Endothelial cell of umbilical vein (primary cell): Measurements from ENCODE around the gene LTBP2. TPM values are rescaled to one million over a fixed set of nuclear protein-coding genes. Genes with fewer than 3 reads are reported as not detected.

Experiments
- BruUV-seq: library from RNA; stranded (reverse); fragments of 400-500 nt; replicated peaks from 2 replicates; lab custom pipeline; 2021; lab: Mats Ljungman, UMichigan
- CTCF ChIA-PET: fragments of 300-600, 350-600 bp; sonication (Branson Sonifier 250); formaldehyde crosslinking; loops from one replicate; lab custom pipeline; 2021; ENCODE audit warnings: antibody characterized with exemption, inconsistent platforms; lab: Charles Lee
- POLR2A ChIA-PET: fragments of 300-600, 350-600 bp; sonication (Branson Sonifier 250); formaldehyde crosslinking; loops from one replicate; lab custom pipeline; 2021; ENCODE audit warnings: antibody characterized with exemption, inconsistent platforms; lab: Charles Lee
- DNase-seq: peaks from one replicate; pipeline ENCODE4 v3.0.0-alpha.2; 2011; ENCODE audit warnings: low read depth, low spot score
- FAIRE-seq: peaks from 2 replicates; lab custom pipeline; 2011; peaks lifted over from hg19 to GRCh38; lab: Jason Lieb, UNC
- H2AFZ ChIP-seq: 2 replicates; pipeline ENCODE4 v1.6.0; 2012; ENCODE audit warnings: low read depth, low read length, control low read depth, inconsistent platforms
- H3K27ac ChIP-seq: 2 replicates; pipeline ENCODE4 v1.5.1; 2011; ENCODE audit warnings: low read depth, mild to moderate bottlenecking, control low read depth, low read length, moderate library complexity; ENCODE audit not compliant: insufficient read depth
- H3K27me3 ChIP-seq, 2 experiments: 2 replicates each; pipeline versions ENCODE4 v1.6.0 to v1.6.1; 2011; ENCODE audit warnings: low read length in 2 of 2, mixed read lengths in 1 of 2; ENCODE audit not compliant: control insufficient read depth in 2 of 2, insufficient read depth in 2 of 2
- H3K36me3 ChIP-seq, 2 experiments: 2 replicates in 1 of 2; 3 replicates in 1 of 2; pipeline ENCODE4 v1.5.1; 2011; ENCODE audit warnings: low read length in 2 of 2, mild to moderate bottlenecking in 1 of 2, moderate library complexity in 1 of 2; ENCODE audit not compliant: control insufficient read depth in 2 of 2, insufficient read depth in 2 of 2; ENCODE audit errors: extremely low read depth in 1 of 2
- H3K4me1 ChIP-seq: 3 replicates; pipeline ENCODE4 v1.5.1; 2011; ENCODE audit warnings: mild to moderate bottlenecking, low read length; ENCODE audit not compliant: control insufficient read depth, insufficient read depth; ENCODE audit errors: extremely low read depth
- H3K4me2 ChIP-seq: 2 replicates; pipeline ENCODE4 v1.6.1; 2011; ENCODE audit warnings: low read length, control low read depth, mixed read lengths; ENCODE audit not compliant: insufficient read depth
- H3K4me3 ChIP-seq, 3 experiments: fragments of 200-600 bp in 1 of 3; sonication (generic), shearing (Covaris generic) in 1 of 3; replicated peaks in 1 of 3; 2 replicates each; pipeline ENCODE4 v1.5.1; 2011 to 2016; ENCODE audit warnings: control low read depth in 3 of 3, low read length in 3 of 3, mild to moderate bottlenecking in 2 of 3, inconsistent platforms in 1 of 3, low read depth in 1 of 3, moderate library complexity in 1 of 3; ENCODE audit not compliant: insufficient read depth in 1 of 3
- H3K79me2 ChIP-seq: 2 replicates; pipeline ENCODE4 v1.6.0; 2012; ENCODE audit warnings: low read length, inconsistent platforms; ENCODE audit not compliant: control insufficient read depth, insufficient read depth
- H3K9ac ChIP-seq: replicated peaks from 2 replicates; pipeline ENCODE3; 2011; ENCODE audit warnings: low read length, control low read depth; ENCODE audit not compliant: insufficient read depth; ENCODE audit errors: extremely low read depth
- H3K9me1 ChIP-seq: replicated peaks from 3 replicates; pipeline ENCODE4 v1.6.0; 2011; ENCODE audit warnings: mild to moderate bottlenecking, low read length; ENCODE audit not compliant: control insufficient read depth, insufficient read depth; ENCODE audit errors: extremely low read depth
- H3K9me3 ChIP-seq: replicated peaks from 2 replicates; pipeline ENCODE4 v1.5.1; 2012; ENCODE audit warnings: low read length, inconsistent platforms; ENCODE audit not compliant: control insufficient read depth, insufficient read depth
- H4K20me1 ChIP-seq: replicated peaks from 2 replicates; pipeline ENCODE3; 2011; ENCODE audit warnings: mild to moderate bottlenecking, low read length; ENCODE audit not compliant: control insufficient read depth, insufficient read depth; ENCODE audit errors: extremely low read depth
- EZH2 ChIP-seq: IDR thresholded peaks from 2 replicates; pipeline ENCODE4 v1.6.1; 2012; ENCODE audit warnings: borderline replicate concordance, low read depth, mild to moderate bottlenecking, moderate library complexity, low read length, inconsistent platforms; ENCODE audit not compliant: severe bottlenecking
- FOS ChIP-seq: IDR thresholded peaks from 2 replicates; pipeline ENCODE4 v1.6.1; 2011; ENCODE audit warnings: mild to moderate bottlenecking, low read length, moderate library complexity, borderline replicate concordance; ENCODE audit not compliant: insufficient read depth
- GATA2 ChIP-seq: IDR thresholded peaks from 2 replicates; pipeline ENCODE4 v1.7.0; 2011; ENCODE audit warnings: low read depth, mild to moderate bottlenecking, moderate library complexity, mixed read lengths, low read length; ENCODE audit not compliant: insufficient read length, insufficient read depth
- JUN ChIP-seq: IDR thresholded peaks from 2 replicates; pipeline ENCODE4 v1.6.1; 2011; ENCODE audit warnings: borderline replicate concordance, low read depth; ENCODE audit not compliant: insufficient read length, insufficient read depth
- MYC ChIP-seq: IDR thresholded peaks from one replicate; pipeline ENCODE4 v1.6.1; 2011; ENCODE audit warnings: mild to moderate bottlenecking, low read depth, low read length
- POLR2A ChIP-seq: IDR thresholded peaks from 2 replicates; pipeline ENCODE4 v1.6.1; 2012; ENCODE audit warnings: low read depth, mild to moderate bottlenecking, control low read depth, low read length
- POLR2AphosphoS5 ChIP-seq: IDR thresholded peaks from 2 replicates; pipeline ENCODE4 v1.6.1; 2012; ENCODE audit warnings: low read depth, mild to moderate bottlenecking, control low read depth, low read length, moderate library complexity; ENCODE audit not compliant: insufficient read depth
- dilution Hi-C: fragments of 300-500 bp; cut with MboI; formaldehyde crosslinking; loops from one replicate; pipeline ENCODE4 v1.15.0; 2019; ENCODE audit warnings: low sequenced_read_pairs; ENCODE audit not compliant: extremely low pct_ligation_motif_present
- intact Hi-C: fragments of 100-400 bp; cut with micrococcal nuclease; formaldehyde crosslinking; loops from one replicate; pipeline ENCODE4 v1.10.0; 2022
- polyA plus RNA-seq, 4 experiments: library from polyadenylated mRNA; depleted of rRNA in 3 of 4; stranded (reverse) in 3 of 4; unstranded in 1 of 4; fragments of >200 nt; gene quantifications; 2 replicates each; pipeline versions ENCODE4 v1.2.1 to v1.2.3, GENCODE V29; 2011 to 2012; ENCODE audit warnings: missing spikeins in 1 of 4
- total RNA-seq: library from RNA; stranded (reverse); gene quantifications from 2 replicates; pipeline ENCODE4 v1.2.3, GENCODE V29; 2021
- TF ChIP-seq, protein P1 (sequence below), 2 donors: IDR thresholded peaks; 1 replicate in 1 of 2; 2 replicates in 1 of 2; pipeline ENCODE4 v1.5.1; 2011; ENCODE audit warnings: low read length in 2 of 2, mild to moderate bottlenecking in 2 of 2, moderate library complexity in 2 of 2, control low read depth in 1 of 2, inconsistent platforms in 1 of 2, low read depth in 1 of 2; ENCODE audit not compliant: insufficient read depth in 1 of 2; ENCODE audit errors: extremely low read depth in 1 of 2
- TF ChIP-seq, protein P2 (sequence below): IDR thresholded peaks from 2 replicates; pipeline ENCODE4 v1.6.1; 2011; ENCODE audit not compliant: insufficient read depth, insufficient read length

The LTBP2 gene
- total and polyA plus RNA-seq, 2 donors (not counting 3 experiments of a cell fraction or from before 2014, with no cell fraction given), result 209 to 268 TPM

DNA sequence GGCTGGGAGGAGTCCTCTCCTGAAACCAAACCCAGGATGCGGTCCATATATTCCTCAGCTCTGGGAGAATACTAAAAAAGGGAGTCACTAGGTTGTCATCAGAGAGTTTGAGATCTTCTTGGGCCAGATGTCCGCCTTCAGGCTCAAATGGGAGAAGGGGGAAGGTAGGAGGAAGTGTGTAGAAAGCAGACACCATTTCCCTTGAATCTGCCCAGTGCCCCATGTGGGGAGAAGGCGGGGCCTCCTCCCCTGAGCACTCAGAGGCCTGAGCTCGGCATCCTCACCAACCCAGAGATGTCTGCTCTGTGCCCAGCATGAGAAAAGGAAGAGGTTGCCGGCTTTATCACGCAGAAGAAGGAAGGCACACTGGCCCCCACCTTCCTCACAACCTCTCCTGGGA is 37.3 kb downstream of the LTBP2 start:
- FAIRE-seq (no peak), DNase-seq (no peak)
- H3K9ac ChIP-seq, result no peak overlapping the region
- H3K27me3 ChIP-seq, result no peaks in the 10 kb centered on the region
- no peak overlapping the region for H2AFZ ChIP-seq
- no peaks in the 10 kb centered on the region for H4K20me1 ChIP-seq
- TF ChIP-seq FOS (no peak), MYC (no peak), EZH2 (no peak), GATA2 (no peak), JUN (no peak), POLR2AphosphoS5 (no peak), POLR2A (no peak)
- TF ChIP-seq, protein P1, sequence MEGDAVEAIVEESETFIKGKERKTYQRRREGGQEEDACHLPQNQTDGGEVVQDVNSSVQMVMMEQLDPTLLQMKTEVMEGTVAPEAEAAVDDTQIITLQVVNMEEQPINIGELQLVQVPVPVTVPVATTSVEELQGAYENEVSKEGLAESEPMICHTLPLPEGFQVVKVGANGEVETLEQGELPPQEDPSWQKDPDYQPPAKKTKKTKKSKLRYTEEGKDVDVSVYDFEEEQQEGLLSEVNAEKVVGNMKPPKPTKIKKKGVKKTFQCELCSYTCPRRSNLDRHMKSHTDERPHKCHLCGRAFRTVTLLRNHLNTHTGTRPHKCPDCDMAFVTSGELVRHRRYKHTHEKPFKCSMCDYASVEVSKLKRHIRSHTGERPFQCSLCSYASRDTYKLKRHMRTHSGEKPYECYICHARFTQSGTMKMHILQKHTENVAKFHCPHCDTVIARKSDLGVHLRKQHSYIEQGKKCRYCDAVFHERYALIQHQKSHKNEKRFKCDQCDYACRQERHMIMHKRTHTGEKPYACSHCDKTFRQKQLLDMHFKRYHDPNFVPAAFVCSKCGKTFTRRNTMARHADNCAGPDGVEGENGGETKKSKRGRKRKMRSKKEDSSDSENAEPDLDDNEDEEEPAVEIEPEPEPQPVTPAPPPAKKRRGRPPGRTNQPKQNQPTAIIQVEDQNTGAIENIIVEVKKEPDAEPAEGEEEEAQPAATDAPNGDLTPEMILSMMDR (IDR thresholded peaks at IDR 0.05; ENCODE audit: extremely low read depth in 1 of 2, insufficient read depth in 1 of 2, low read depth in 1 of 2, low read length in 2 of 2), result no peak
- TF ChIP-seq, protein P2, sequence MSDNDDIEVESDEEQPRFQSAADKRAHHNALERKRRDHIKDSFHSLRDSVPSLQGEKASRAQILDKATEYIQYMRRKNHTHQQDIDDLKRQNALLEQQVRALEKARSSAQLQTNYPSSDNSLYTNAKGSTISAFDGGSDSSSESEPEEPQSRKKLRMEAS, result no peak
- peaks cover 2 to 8% of the 10 kb centered on the region in 2 experiments for H3K36me3 ChIP-seq
- dilution Hi-C loops, result no loop called here
- POLR2A ChIA-PET, result no interaction called here
- no TSS peak for BruUV-seq
- H3K9me3 ChIP-seq, result no peaks in the 10 kb centered on the region
- H3K79me2 ChIP-seq, result peaks cover 83% of the 10 kb centered on the region
- no peak overlapping the region for H3K4me2 ChIP-seq
- H3K9me1 ChIP-seq, result no peaks in the 10 kb centered on the region
- H3K27ac ChIP-seq, result peak overlapping the region; percentile 4
- intact Hi-C loops, result loop anchor here (5.0 kb wide), 1 partner anchor 82 kb away; the partner anchor contains the start of genes ISCA2 and NPC2
- H3K4me3 ChIP-seq, result no peak overlapping the region
- CTCF ChIA-PET, result interaction anchor here (0.7 kb wide), 1 partner anchor 19 kb away, joined by 3 read pairs; no protein-coding TSS in a partner anchor
- peaks cover 63% of the 10 kb centered on the region for H3K4me1 ChIP-seq
